Activated naive CD8-positive, alpha-beta T cell treated with anti-CD3 and anti-CD28 coated beads, Interleukin-2, amount 50 U/mL, for 16 hours (primary cell): ENCODE results near the gene LTBP1.
"Not testable (repeated sequence)": the region's sequence is repeated elsewhere in the genome, so short reads cannot be mapped to it uniquely, and the experiment has no call there.

Source experiments
- DNase-seq: peaks from one replicate; pipeline ENCODE4 v3.0.0-alpha.2; 2020; ENCODE audit warnings: low read depth, low spot score

The LTBP1 gene, protein sequence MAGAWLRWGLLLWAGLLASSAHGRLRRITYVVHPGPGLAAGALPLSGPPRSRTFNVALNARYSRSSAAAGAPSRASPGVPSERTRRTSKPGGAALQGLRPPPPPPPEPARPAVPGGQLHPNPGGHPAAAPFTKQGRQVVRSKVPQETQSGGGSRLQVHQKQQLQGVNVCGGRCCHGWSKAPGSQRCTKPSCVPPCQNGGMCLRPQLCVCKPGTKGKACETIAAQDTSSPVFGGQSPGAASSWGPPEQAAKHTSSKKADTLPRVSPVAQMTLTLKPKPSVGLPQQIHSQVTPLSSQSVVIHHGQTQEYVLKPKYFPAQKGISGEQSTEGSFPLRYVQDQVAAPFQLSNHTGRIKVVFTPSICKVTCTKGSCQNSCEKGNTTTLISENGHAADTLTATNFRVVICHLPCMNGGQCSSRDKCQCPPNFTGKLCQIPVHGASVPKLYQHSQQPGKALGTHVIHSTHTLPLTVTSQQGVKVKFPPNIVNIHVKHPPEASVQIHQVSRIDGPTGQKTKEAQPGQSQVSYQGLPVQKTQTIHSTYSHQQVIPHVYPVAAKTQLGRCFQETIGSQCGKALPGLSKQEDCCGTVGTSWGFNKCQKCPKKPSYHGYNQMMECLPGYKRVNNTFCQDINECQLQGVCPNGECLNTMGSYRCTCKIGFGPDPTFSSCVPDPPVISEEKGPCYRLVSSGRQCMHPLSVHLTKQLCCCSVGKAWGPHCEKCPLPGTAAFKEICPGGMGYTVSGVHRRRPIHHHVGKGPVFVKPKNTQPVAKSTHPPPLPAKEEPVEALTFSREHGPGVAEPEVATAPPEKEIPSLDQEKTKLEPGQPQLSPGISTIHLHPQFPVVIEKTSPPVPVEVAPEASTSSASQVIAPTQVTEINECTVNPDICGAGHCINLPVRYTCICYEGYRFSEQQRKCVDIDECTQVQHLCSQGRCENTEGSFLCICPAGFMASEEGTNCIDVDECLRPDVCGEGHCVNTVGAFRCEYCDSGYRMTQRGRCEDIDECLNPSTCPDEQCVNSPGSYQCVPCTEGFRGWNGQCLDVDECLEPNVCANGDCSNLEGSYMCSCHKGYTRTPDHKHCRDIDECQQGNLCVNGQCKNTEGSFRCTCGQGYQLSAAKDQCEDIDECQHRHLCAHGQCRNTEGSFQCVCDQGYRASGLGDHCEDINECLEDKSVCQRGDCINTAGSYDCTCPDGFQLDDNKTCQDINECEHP (N-terminal part only)

DNA sequence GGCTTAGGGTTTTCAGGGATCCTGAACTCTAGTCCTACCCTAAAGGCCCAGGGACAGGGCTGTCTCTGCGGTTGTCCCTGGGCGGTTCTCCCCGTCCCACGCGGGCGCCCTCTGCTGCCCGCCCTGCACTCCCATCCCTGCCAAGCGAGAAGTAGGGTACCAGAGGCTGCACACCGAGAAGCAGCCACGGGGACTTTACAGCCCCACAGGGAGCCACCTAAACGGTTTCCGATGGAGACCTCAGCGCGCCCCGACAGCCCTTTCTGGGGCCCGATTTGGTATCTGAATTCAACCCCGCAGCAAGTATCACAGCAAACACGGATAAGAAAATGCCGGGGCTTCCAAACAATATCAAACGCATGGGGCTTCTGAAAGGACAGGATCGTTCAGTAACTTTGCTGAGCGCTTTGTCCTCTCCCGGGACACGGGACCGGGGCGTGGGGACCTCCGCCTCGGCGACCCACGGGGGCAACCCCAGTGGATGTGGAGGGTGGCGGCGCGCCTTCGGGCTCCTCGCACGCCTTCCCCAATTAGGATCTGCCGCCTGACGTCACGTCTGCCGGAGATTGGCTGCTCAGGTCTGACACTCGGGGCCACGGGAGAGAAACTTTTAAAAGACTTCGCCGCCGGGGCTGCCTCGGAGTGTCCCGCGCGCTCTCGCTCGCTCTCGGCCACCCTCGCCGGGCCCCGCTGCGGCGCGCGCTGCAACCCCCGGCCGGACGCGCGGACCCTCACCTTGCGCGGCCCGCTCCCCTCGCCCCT lies at the start of gene LTBP1:
Gene LTBP1 (plus strand): TSS at position 640 of the 762 bp plus-strand sequence. CDS start 372 bp downstream, outside the sequence.
- DNase-seq: no peak

DNA sequence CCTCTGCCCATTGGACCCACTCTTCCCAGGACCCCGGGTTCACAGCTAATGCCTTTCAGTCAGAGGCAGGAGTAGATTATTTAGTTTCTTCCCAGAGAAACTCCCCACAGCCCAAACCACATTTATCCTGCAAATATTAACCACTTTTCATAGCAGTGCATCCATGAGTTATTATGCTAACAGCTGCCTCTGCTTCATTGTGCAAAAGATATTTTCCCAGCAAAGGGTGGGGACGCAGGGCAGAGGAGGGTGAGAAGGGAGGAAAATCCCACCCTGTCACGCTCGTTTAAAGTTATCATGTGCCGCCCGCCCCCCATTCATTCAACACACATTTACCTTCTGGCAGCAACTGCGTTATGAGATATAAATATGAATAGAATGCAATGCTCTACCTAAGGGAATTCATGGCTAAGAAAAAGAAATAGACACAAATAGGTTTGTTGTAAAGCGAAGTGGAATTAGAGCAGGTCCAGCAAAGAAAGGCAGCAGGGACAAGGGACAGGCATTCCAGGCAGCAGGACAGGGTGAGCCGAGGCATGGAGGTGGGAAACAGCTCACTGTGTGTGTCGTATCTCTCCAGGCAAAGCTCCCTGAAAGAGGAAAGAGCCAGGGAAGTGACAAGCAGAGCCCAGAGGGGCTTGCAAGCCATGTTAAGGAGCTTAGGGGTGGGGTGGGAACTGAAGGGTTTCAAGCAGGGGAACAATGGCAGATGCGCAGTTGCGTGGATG lies 46.3 kb upstream of the LTBP1 start:
- DNase-seq: no peak

DNA sequence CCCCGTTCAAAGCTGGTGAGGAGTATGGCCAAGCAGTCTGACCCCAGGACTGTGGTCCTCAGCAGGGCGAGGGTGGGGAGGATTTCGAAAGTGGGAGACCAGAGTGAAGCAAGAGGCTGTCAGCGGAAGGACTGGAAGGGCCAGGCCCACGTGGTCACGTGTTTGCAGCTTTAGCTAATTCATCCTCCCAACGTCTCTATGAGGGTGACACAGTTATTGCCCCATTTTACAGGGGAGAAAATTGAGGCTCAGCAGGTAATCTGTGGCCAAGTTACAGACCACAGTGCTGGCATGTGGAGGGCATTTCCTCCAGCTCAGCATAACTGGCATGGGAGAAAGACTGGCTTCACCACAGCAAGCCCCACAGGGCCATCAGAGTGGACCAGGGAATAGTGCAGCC lies 45.4 kb upstream of the LTBP1 start:
- DNase-seq: no peak

DNA sequence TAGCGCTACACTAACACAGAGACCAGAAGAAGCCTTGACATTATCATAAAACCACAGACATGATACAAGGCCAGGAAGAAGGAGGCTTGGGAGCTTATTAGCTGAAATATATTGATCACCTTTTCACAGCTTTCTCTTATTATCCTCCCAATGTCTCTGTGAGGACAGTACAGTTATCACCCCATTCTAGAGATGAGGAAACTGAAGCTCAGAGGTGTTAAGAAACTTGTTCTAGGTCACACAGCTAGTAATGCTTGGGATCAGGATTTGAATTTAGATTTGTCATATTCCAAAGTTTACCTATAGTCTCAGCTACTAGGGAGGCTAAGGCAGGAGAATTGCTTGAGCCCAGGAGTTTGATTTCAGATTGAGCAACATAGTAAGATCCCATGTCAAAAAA lies 44.6 kb upstream of the LTBP1 start:
- DNase-seq: no peak

DNA sequence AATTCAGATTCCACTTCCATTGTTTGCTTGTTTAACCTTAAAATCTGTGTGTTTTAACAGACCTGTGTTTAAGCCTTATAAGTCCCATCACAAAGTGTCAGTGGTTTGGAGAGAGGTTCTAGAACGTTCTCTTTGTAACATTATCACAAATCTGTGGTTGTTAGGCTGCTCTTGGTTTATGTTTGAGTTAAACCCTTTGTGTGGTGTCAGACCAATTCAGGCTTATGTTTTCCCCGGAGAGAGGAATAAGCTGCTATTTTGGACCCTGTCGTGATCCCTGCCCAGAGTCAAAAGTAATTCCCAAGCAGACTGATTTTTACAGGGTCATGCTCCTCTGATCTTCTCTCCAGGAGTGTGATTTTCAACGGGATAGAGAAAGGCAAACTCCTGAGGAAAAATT lies 43.8 kb upstream of the LTBP1 start:
- no peak for DNase-seq

DNA sequence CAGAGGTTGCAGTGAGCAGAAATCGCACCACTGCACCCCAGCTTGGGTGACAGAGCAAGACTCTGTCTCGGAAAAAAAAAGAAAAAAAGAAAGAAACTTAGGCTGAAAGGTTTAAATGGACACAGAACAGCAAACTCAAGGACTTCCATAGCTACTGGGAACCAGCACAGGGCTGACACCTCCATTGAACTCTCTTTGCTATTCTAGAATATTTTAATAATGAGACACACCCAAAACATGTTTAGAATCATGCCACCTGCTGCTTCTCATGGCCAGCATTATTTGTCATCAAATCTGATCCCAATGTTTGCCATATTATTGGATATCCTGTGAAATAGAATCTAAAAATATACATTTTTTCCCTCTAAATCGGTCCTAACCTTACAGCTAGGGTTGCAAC lies 42.7 kb upstream of the LTBP1 start:
- no peak for DNase-seq

DNA sequence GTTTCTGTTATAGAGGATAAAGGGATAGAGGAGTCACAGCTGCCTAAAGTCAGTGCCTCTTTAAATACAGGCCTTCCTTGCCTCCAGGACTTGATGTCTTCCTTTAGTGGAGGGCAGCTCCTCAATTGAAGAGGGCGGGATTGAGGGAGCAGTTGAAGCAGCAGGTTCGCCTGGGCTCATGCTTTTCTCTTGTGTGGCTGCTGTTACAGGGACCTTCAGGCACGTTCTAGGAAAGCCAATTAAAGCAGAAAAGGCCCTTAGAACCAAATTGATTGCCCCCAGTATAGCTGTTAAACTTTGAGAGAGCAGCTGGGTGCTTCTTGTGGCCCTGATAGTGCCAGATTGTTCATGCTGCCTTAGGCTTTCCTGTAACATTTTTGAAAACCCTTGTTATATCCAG lies 42.0 kb upstream of the LTBP1 start:
- no peak for DNase-seq

DNA sequence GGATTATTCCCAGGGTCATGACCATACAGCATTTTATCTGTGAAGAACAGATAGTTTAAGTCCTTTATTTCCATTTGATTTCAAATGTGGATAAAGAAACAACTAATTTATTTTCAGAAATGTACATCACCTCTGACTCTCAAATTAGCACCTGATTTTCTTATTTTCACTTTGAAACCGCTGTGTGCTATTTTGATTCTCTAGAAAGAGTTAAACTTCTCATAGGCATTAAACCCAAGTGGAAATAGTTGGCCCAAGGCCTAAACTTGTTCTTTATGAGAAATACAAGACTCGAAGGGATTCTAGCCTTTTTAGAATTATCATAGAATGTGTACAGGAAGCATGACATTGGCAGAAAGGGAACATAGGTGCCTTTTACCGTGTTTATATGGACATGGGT lies 41.5 kb upstream of the LTBP1 start:
- no peak for DNase-seq

DNA sequence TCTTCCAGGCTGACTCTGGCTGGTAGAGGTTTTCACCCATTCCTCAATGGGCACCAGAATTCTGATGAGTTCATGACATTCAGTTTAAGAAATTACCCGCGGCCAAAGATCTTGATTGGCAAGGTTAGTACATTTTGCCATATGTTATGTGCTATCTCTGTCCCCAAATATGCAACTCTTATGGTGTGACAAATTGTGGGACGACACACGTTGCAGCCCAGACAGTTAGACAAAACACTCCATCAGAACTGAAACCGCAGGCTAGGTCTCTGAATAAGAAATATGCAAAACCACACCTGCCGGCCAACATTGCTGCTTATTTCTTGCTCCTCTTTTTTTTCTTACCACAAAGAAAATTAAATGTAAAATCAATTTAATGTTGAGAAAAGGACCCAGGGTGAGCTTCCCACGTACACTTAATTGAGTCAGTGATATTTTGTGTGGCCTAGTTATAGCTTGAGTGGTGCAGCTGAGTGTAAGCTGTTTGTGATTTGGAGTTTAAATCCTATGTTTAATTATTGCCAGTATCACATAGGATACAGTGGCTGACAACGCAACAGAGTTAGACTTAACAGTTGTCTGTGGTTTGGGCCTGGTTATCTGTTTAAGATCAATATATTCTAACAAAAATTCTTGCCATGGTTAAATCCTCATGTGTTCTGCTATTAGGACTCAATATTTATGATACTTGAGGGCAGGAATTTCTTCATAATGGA lies 35.7 kb upstream of the LTBP1 start:
- no peak for DNase-seq

DNA sequence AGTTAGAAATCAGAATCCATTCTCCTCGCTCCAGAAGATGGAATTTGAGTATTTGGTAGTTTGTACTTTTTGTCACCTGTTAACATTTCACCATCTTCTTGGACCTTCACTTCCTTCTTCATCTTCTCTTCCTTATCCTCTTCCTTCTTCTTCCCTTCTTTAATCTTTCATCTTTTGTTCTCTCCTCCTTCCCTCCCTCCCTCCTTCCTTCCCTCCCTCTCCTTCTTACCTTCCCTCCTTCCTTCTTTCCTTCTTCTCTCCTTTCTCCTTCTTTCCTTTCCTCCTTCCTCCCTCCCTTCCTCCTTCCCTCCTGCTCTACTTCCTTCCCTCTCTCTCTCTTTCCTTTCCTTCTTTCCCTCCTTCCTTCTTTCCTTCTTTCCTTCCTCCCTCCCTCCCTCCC lies 31.1 kb upstream of the LTBP1 start:
- DNase-seq: no peak

DNA sequence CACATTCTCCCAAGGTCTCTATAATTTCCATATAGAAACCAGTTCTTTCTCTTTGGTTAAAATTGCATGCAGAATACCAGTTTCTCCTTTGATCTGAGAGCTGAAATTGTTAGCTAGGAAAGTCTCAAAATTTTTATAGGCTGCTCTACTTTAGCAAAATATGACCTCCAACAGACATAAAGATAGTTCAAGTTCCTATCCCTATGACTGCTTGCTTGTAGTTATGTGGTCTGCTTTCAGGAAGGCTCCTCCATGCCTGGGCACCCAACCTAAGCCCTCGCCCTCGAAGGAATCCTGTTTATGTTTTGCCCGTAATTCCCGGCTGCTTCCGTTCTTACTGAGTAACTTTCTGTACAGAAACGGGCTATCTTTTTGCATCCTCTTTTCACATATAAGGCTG lies 28.0 kb upstream of the LTBP1 start:
- no peak for DNase-seq

DNA sequence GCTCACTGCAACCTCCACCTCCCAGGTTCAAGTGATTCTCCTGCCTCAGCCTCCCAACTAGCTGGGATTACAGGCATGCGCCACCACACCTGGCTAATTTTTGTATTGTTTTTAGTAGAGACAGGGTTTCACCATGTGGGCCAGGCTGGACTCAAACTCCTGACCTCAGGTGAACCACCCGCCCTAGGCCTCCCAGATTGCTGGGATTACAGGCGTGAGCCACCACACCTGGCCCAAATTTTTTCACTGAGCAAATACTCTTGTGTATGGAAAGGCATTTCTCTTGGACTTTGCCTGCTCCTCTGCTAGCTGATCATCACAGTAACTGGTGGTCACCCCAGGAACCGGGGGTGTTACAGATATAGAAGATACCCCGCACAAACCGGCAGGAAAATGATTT lies 26.9 kb upstream of the LTBP1 start:
- DNase-seq: not testable (repeated sequence)

DNA sequence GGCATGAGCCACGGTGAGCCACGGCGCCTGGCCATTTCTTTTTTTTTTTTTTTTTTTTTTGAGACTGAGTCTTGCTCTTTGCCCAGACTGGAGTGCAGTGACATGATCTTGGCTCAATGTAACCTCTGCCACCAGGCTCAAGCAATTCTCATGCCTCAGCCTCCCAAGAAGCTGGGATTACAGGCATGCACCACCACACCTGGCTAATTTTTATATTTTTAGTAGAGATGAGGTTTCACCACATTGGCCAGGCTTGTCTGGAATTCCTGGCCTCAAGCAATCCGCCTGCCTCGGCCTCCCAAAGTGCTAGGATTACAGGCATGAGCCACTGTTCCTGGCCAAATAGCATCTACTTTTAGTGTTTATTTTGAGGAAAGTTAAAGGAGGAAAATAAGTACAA lies 25.3 kb upstream of the LTBP1 start:
- not testable (repeated sequence) for DNase-seq

DNA sequence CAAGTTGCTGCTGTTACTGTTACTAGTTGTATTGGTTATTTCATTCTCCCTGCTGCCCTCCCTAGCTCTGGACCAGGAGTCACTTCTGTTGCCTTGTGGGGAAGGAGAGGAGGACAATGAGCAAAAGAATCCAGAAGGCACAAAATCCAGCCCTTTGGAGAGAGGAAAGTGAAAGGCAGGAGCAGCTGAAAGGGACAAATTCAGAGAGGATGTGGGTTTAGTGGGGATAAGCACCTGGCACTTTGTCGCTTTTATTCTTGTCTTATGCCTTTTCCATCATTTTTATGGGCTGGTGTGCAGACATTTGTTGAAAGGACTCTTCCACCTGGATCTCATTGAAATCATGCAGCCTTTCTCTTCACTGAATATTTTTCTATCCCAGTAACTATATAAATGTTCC lies 24.3 kb upstream of the LTBP1 start:
- no peak for DNase-seq

DNA sequence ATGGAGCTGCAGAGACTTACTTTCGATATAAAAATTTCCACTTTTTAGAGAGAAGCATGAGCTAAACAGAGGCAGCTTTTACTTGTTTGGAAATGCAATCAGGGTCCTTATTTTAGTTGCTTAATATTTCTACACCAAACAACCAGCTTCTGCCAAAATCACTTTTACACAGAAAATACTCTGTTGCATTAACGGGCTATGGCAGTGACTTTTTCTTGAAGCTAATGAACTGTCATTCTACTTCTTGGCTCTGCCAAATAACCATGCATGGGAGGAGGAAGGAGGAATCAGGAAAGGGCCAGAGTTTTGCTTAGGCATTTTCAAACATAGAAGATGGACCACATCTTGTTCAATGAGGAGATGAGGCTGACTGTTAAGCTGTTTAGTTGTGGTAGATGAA lies 23.6 kb upstream of the LTBP1 start:
- no peak for DNase-seq

DNA sequence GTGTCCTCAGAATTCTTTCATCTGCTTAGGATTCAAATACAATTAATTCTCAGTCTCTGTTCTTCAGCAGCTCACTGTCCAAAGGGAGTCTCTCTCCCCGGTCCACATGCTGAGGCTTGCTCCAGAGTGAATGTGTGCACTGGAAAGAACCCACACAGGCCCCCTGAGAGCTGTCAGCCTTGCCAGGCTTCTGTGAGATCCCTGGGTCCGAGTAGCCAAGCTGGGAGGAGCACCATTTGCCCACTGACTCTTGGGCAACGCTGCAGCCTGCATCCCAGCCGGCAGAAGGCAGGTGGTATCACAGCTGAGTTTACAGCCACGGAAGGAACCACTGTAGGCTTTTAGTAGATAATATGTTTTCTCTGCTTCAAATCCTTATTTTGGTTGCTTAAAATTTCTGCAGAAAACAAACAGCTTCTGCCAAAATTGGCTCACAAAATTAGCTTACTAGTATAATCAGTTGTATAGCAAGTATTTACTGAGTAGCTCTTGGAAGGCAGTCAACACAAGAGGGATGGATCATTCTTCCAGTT lies 21.4 kb upstream of the LTBP1 start:
- no peak for DNase-seq

DNA sequence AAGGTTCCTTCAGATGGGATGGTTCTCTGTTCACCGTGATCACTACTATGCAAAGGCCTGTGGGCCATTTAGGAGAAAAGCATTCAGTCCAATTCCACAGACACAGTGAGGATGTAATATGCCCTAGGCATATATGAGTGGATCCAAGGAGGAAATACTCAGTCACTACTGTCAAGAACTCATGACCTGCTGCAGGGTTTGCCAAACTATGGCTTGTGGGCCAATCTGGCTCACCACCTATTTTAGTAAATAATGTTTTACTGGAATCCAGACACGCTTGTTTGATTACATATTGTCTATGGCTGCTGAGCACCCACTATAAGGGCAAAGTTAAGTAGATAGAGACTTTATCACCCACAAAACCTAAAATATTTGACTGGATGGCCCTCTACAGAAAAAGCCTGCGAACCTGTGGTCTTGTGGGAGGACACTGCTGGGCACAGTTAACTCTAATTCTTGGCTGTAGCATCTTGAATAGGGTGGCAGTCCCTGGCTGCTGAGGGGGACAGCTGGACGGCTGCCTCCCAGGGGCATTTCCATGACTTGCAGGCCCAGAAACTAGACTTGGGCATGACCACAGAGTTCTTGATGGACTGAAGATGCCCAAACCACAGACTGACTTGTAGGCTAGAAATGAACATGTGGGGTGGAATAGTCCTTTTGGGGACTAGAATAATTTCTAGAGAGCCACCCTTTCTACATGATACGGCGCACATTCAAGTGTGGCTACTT lies 20.6 kb upstream of the LTBP1 start:
- no peak for DNase-seq

DNA sequence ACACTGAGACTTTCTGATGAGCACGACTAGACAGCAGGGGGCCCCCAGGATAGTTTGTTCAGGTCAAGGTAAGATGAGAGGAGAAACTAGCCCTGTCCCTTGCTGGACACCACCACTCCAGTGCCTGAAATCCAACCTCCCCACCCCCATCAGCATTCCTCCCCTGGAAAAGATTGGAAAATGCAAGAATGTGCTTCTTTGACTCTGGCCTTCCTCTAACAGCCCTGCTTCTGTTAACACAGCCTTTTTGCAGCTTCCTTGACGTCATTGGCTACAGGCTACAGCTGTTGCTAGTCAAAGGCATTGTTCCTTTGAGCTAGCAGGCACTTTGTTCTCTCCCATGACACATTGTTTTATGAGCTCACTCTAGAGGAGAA lies 20.1 kb upstream of the LTBP1 start:
- no peak for DNase-seq

DNA sequence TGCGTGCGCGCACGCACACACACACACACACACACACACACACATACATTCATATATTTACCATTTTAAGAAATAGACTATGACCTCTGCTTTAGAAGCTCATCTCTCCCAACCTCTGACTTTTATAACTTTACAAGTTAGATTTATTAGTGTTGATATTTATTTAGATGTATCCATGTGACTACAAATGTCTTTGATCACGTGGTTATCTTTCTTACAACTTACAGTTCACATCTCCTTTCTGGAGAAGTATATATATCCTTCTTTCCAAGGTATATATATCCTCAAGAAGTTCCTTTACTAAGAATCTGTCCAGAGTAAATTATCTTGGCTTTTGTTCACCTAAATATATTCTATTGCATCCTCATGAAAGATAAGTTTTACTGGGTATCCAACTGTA lies 16.3 kb upstream of the LTBP1 start:
- no peak for DNase-seq
